HG03439 (cell line): Measurements from ENCODE around the gene LTBP1.

Experiments
- ATAC-seq: cut with Tn5 transposase; IDR thresholded peaks from one replicate; pipeline ENCODE4 v1.9.1; 2021; ENCODE audit warnings: mild to moderate bottlenecking, moderate library complexity; ENCODE audit not compliant: unreplicated experiment

The LTBP1 gene

DNA sequence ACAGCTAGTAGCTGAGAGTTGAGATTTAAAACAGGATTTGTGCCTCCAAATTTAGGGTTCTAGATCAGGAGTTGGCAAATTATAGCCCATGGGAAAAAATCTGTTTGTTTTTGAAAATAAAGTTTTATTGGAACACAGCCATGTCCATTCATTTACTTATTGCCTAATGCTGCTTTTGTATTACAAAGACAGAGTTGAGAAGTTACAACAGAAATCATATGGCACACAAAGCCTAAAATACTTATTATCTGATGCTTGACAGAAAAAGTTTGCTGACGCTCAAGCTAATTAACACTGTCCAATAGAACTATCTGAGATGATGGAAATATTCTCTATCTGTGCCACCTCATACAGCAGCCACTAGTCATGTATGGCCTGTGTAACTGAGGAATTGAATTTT lies 300.6 kb downstream of the LTBP1 start:
- no peak for ATAC-seq

DNA sequence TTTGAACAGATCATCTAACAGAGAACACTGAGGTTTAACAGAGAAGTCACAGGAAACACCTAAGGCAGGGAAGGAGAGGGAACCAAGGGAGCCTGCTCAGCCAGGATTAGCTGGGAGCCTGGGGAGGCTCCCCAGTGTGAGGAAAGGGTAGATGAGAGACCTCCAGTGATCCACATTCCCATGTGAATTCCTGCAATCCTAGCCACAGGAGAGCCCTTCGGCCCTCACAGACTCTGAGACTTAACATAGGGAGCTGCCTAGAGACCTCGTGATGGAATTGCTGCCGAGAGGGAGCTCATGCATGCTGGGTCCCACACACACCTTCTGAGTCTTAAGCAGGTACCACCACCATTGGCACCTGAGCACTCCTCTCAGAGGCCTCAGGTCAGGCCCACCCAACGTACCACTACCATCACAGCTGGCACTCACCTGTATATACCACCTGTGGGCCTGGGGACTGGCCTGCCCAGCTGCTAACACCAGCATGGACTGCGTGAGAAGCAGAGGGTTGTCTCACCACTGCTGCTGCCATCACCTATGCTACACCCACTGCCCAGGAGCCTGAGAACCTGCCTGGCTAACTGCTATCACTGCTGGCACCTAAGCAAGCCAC lies 303.8 kb downstream of the LTBP1 start:
- no peak for ATAC-seq

DNA sequence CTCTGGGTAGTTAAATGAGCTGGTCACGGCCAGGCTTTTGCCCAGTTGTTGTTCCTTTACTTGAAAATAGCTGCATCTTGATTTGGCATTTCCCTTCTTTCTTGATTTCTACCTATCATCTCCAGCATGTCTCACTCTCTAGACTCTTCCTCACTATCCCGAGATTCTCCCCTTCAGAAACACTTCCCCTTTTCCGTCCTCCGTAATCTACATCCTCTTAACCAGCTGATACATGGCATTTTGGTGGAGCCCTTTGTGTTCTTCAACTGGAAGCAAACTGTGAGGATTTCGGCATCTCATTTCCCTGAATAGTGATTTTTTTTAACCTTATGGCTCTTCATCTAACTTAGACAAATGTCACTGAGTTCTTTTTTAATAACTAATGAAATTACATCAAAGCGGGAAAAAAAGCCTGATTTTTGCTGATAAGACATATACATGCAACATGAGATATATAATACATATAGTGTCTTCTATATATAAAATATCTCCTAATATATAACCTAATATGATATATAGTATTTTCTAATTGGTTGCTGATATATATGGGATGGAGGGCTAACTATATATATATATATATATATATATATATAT lies 309.5 kb downstream of the LTBP1 start:
- ATAC-seq = no peak

DNA sequence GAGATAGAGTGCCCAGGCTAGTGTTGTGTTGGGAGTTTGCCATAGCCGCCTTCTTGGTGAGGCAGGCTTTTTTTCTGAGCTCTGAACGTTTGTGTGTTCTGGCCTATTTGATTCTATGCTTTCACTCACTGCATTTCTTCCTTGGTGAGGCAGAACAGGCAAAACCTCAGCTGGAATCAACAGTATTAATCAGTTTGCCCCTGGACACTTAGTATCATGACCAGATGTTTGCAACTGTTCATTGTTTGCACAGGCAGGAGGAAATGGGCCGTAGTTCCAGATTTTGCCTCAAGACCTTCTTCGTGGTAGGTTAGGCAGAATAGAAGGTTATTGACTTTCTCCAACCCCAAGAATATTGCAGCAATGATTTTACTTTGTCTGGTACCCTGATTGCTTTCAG lies 311.6 kb downstream of the LTBP1 start:
- no peak for ATAC-seq

DNA sequence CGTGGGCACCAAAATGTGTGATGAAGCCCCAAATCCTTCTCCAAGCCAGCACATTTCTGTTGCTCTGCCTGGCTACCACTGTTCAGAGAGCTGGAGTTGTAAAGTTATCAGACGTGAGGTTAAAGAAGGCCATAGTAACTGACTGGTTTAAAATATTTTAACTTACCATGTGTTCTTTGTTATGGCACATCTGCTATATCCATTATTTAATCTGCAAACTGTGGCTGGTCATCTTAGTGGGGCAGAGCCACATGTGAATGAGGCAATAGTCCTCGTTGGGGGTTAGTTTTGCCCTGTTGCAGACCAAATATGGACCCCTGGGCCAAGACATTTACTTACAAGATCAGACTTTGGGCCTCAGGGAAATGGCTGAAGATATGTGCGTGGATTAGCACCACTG lies 315.3 kb downstream of the LTBP1 start:
- no peak for ATAC-seq

DNA sequence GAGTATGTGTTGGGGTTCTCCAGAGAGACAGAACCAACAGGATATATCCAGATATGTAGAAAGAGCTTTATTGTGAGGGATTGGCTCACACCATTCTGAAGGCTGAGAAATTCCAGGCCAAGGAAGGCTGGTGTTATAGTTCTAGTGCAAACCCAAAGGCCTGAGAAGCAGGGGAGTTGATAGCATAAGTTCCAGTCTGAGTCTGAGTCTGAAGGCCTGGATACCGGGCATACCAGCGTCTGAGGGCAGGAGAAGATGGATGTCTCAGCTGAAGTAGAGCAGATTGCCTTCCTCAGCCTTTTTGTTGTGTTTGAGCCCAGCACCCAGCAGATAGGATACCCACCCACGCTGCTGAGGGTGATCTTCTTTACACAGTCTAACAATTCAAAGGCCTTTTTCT lies 318.0 kb downstream of the LTBP1 start:
- no peak for ATAC-seq

DNA sequence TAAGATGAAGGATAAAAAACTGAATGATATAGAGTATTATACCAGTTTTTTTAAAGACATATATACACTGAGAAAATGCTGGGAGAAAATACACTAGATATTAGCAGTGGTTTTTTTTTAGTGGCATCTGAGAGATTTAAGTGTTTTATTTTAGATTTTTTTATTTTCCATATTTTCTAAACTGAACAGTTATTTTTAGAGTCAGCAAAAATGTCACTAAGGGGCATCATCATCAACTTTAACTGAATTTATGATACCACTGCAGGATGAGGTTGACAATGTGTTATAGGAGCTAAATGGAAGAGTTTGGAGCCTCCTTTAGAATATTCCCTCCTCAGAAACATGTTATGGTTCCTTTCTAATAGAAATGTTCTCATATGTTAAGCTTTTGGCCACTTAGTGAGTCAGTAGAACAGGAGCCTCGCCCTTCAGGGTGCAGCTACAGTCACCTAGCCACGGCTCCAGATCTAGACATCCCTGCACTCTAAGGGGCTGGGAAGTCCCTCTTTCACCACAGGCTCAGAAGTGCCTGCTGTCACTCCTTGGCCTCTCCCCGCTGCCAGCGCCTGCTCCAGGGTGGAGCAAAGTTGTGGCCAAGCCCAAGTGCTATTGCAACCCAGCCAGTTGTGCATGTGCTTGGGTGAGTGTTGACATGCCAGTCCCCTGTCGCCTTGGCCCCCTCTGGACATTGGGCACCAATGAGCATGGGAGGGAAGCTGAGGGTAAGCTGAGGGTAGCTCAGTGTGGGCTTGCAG lies 319.0 kb downstream of the LTBP1 start:
- no peak for ATAC-seq

DNA sequence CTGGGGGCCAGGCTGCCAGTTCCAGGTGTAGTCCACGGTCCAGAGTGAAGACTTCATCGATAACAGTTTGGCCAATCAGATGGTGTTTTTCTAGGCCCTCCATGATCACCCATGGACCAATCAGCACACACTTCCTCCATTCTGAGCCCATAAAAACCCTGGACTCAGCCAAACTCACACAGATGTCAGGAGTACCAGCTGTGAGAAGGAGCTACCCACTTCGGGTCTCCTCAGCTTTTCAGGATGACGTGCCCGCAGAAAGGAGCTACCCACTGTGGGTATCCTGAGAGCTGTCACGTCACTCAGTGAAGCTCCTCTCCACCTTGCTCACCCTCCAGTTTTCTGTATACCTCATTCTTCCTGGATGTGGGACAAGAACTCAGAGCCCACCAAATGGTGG lies 319.7 kb downstream of the LTBP1 start:
- ATAC-seq = no peak

DNA sequence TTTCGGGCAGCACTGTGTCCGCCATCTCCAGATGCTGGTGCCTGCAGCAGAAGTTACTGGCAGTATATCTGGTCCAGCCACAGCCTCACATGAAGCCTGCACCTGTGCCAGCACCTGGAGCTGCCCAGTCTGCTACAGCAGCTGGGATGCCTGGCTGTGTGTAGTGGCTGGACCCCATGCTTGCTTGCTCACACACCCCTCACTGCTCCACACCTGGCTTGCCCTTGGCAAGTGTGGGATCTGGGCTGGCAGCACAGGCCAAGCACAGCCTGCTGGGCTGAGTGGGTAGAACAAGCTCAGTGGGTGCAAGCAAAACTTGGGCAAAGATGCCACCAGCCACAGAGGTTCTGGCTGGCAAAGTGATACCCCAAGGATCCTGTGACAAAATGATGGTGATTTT lies 320.3 kb downstream of the LTBP1 start:
- ATAC-seq = no peak

DNA sequence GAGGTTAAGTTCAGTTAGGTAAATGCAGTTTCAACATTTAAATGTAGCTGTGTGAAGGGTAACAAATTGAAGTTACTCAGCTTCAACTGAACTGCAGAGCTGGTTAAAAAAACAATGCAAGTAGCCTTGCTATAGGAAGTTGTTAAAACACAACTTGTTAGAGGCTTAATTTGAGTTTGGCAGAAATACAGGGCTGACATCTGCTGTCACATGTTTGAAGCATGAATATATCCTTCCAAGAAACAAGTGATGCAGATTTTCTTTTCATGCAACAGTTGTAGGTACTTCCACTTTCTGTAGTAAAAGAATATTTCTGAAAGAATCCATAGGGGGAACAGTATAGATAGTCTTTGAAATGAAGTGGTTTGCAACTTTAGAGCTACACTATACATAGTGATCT lies 321.0 kb downstream of the LTBP1 start:
- no peak for ATAC-seq

DNA sequence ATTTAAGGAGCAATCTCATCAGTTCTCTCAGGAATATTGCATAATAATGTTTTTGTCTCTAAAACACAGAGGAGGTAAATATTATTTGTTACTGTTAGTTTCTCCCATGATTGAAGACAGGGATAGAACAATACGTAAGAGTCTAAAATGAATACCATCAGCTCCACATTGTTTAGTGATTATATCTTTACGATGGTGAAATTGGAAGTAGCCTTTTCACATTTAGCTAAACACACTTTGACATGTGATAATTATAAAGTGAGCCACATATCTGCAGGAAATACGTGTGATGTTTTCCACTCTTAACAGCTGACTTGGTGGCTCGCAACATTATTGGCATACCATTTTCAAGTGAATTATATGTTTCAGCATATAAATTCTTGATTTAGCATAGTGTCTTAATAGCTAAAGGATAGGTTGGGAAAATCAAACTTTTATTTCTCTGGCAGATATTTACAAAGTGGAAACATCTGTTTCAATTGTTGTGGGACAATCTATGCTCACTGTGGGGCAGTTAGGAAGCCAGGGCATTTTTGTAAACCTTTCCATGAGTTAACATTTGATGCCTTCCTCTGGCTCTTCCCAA lies 321.6 kb downstream of the LTBP1 start:
- ATAC-seq = no peak

DNA sequence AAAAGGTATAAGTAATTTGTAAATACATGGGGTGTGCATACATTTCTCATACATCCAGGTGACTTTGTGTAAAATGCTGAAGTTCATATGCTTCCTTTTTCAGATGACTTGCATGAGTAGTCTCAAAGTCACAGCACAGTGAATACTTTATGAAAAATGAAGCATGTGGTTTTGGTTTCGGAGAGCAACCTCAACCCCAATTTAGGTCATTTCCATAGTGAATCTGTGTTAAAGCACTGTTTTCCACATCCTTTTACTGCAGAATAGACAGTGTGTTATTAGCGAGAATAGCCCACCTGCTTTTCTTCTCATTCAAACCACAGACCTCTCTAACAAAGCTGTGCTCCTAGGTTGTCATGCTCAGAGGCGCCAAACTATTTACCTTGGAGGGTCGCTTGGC lies 325.2 kb downstream of the LTBP1 start:
- peak; percentile 76 for ATAC-seq

DNA sequence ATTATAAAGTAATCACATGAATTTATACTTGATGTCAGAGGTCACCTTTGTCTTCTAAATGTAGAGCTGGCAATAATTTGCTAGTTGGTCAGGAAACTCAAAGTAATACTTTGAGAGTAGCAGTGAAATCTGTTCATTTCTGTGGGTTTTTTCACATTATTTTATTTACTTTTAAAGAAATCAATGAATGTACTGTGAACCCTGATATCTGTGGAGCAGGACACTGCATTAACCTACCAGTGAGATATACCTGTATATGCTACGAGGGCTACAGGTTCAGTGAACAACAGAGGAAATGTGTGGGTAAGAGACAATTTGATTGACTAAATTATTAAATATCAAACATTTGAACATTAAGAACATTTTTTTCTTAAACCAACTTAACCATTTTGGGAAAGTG lies 326.7 kb downstream of the LTBP1 start:
- no peak for ATAC-seq

DNA sequence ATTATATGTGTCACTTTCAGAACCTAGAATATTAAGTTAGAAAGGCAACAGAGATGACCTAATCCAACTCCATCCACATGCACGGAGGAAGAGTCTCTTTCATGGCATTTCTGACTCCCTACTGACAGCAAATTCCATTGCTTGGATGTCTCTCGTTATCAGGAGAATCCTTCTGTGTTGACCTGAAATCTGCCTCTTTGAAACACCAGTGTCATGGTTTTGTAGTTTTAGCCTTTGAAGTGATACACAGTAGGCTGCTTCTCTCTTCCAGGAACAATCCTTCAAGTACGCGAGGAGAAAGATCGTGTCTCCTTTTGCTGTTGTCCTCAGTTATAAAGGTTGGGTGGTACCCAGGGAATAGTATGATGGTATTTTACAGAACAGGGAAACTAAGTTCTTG lies 327.8 kb downstream of the LTBP1 start:
- ATAC-seq = no peak

DNA sequence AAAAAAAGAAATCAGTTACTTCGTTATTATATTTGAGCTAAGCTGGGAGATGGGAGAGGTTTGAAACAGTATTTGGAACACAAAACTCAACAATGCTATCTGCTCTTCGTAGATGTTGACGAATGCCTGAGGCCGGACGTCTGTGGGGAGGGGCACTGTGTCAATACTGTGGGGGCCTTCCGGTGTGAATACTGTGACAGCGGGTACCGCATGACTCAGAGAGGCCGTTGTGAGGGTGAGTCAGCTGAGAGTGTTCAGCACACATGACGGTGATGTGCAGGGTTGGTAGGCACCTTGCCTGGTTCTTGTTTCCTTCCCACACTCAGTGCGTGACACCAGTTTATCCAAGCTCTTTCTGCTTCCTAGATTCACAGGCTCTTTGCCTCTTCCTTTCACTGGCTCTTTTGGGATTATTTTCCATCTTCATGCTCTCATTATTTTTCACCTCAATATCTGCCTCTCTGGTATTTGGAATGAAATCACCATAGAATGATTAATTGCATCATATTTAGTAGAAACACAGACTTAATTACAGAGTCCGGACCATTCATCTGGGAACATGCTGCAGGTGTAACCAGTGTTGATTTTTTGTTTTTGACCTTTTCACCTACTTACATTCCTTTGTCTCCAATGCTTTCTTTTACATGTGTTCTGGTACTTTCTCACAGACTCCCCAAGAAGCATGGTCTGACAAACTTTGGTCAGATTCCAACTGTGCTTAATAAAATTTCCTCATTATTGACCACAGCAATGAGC lies 329.1 kb downstream of the LTBP1 start:
- ATAC-seq = peak; percentile 57

DNA sequence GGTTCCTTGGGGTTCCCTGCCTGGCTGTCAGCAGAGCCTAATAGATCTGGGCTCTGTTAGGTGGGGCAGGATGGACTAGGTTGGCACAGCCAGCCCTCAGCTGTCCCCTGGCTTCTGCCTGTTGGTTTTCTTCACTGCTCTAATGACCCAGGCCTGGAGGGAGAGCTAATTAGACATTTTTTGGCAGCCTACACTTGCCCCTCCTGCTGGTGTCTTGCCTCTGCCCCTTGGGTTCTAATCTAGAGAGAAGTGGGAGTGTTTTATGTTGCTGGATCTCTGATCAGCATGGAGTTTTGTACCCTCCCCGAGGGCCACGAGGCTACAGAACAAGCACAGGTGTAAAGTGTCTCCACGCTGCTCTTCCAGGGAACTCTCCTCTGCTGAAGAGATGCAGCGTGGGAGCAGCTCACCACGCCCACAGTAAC lies 330.3 kb downstream of the LTBP1 start:
- no peak for ATAC-seq

DNA sequence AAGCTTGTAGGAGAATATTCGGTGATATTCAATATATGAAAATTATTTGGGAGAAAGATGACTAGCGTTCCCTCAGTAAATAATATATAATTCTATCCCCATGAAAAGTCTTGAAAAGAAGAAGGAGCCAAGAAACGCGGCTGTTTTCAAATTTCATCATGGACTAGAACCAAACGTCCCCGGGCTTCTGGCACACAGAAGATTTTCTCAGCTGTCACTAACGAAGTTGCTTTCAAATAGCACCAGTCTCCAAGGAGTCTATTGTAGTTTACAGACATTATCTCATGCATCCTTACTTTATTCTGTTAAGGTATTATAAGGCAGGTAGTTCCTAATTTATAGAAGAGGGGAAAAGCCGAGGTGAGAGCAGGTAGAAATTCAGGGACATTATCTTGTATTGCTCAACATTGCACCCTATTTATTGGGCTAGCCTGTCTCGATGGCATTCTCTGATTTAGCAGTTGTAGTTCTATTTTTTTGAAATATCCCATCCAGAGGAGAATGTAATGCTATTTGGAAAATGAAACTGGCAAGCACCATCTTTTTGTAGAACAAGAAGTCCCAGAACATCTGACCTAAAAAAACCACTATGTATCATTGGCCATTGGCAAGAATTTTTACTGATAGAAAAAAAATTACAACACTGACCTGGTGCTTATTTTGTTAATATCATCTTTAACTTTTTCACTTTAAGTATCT lies 331.6 kb downstream of the LTBP1 start:
- no peak for ATAC-seq

DNA sequence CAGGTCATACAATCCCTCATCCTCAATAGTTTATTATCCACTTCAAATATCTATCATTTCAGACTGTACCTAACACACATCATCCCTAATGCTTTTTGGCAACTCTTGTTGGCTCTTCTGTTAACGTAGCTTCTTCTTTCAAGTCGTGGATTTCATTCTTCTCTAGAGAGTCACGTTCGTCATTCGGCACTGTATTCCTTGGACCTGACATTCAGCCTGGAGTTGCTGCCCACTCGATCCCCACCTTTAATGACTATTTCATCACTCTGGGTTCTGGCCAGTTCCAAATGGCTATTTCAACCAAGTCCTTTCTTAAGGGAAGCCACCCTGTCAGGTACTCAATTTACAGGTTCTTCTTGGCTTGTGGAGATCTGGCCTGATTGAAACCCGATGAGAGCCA lies 337.5 kb downstream of the LTBP1 start:
- ATAC-seq = no peak

DNA sequence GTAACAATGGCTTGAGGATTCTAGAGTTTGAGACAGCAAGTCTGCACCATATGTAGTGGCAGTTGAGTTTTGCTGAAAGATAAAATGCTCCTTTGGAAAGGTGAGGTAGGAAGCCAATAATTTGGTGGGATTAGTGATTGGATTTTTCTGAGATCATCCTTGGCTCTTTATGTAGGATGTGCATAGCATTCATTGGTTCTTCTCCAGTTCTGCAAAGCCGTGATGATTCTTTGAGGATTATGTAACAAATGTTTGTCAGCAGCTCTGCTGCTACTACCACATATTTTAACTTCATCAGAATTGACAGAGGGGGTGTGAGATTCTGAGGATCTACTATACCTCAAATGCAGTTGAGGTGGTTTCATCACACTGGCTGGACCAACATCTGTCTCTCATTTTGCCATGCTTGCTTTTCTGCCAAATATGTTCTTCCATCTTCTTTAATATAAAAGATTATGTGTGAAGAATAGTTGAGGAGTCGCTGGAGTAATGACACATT lies 340.8 kb downstream of the LTBP1 start:
- ATAC-seq = no peak

DNA sequence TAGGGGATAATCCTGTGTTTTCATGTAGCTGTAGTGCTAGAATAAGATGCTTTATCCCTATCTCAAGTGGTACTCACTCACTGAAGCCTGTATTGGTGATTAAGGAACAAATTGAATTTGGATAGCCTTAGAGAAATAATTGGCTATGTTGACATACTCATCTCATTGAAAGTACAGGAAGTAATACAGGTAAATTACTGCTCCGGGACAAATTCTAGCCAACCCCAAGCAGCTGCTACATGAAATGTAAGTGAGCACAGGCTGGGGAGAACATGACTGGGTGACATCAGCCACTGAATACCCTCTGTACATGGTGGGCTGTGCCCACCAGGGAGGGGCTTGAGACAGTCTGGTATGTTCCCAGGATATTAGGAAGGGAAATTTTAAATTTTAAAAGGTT lies 341.3 kb downstream of the LTBP1 start:
- no peak for ATAC-seq

DNA sequence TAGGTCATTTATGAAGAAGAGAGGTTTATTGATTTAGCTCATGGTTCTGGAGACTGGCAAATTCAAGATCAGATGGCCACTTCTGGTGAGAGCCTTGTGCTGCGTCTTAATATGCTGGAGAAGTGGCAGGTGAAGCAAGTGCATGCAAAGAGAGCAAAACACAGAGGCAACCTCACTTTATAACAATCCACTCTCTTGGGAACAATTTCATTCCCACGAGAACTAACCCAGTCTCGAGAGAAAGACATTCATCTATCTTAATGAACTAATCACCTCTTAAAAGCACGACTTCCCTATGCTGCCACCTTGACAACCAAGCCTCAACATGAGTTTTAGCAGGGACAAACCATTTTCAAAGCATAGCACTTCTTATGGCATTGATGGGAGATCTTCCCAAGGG lies 343.2 kb downstream of the LTBP1 start:
- no peak for ATAC-seq
